Stromal cell of bone marrow (primary cell): ENCODE measurements around the gene SART3.
"Not testable (repeated sequence)": the region's sequence is repeated elsewhere in the genome, so short reads cannot be mapped to it uniquely, and the experiment has no call there.

ENCODE experiments used
- DNase-seq: peaks from one replicate; pipeline ENCODE4 v3.0.0-alpha.2; 2012; ENCODE audit warnings: low read depth

The SART3 gene

GRCh38 chr12:108581311-108582227 lies 20.6 kb upstream of the SART3 start:
- no peak for DNase-seq

- DNase-seq: no peak
These were observed 19.6 kb upstream of the SART3 start for GRCh38 chr12:108580531-108580930.

GRCh38 chr12:108578813-108579212 lies 17.8 kb upstream of the SART3 start:
- DNase-seq: no peak

- DNase-seq: no peak
These were observed 17.3 kb upstream of the SART3 start for GRCh38 chr12:108578264-108578663.

- DNase-seq: no peak
These were observed 16.5 kb upstream of the SART3 start for GRCh38 chr12:108577458-108577857.

- no peak for DNase-seq
These were observed 15.8 kb upstream of the SART3 start for GRCh38 chr12:108576660-108577234.

- no peak for DNase-seq
These were observed 14.4 kb upstream of the SART3 start for GRCh38 chr12:108575199-108575912.

- not testable (repeated sequence) for DNase-seq
These were observed 13.3 kb upstream of the SART3 start for GRCh38 chr12:108574276-108574675.

GRCh38 chr12:108573317-108573716 lies 12.3 kb upstream of the SART3 start:
- DNase-seq: no peak

GRCh38 chr12:108572166-108572790 lies 11.3 kb upstream of the SART3 start:
- no peak for DNase-seq

GRCh38 chr12:108571609-108572165 lies 10.7 kb upstream of the SART3 start:
- no peak for DNase-seq

GRCh38 chr12:108570743-108571608 lies 10.0 kb upstream of the SART3 start:
- no peak for DNase-seq

- no peak for DNase-seq
These were observed 7.6 kb upstream of the SART3 start for GRCh38 chr12:108568338-108569154.

- DNase-seq: no peak
These were observed 6.7 kb upstream of the SART3 start for GRCh38 chr12:108567406-108568337.

GRCh38 chr12:108566452-108566851 lies 5.5 kb upstream of the SART3 start:
- DNase-seq: no peak

GRCh38 chr12:108565976-108566375 lies 5.0 kb upstream of the SART3 start:
- no peak for DNase-seq

- DNase-seq: no peak
These were observed 4.2 kb upstream of the SART3 start for GRCh38 chr12:108565146-108565545.

GRCh38 chr12:108564724-108565123 lies 3.8 kb upstream of the SART3 start:
- no peak for DNase-seq

- no peak for DNase-seq
These were observed 2.8 kb upstream of the SART3 start for GRCh38 chr12:108563804-108564151.
